ENCODE data around the gene DCAKD.

GRCh38 chr17:44977065-44977464 lies 74.4 kb downstream of the DCAKD start:
- TF ChIP-seq CTCF (IDR thresholded peaks at IDR 0.05; ENCODE audit: poor library complexity) (no peak), EZH2 (IDR thresholded peaks at IDR 0.05; ENCODE audit: borderline replicate concordance) (no peak), EZH2phosphoT487 (IDR thresholded peaks at IDR 0.05; ENCODE audit: low read depth, severe bottlenecking, unreplicated experiment) (no peak)
